CD4-positive, alpha-beta T cell (primary cell): ENCODE data around the gene UEVLD. TPM values are rescaled to one million over a fixed set of nuclear protein-coding genes. Genes with fewer than 3 reads are reported as not detected.

Source experiments
- ATAC-seq: fragments of 200-7000 bp; cut with Tn5 transposase; one replicate; pipeline ENCODE4 v1.10.0; 2022; ENCODE audit warnings: mild to moderate bottlenecking; ENCODE audit not compliant: poor library complexity
- CTCF ChIA-PET: fragments of 350-600 bp; sonication (Branson Sonifier 250); formaldehyde crosslinking; loops from one replicate; lab custom pipeline; 2021; ENCODE audit warnings: antibody characterized with exemption, inconsistent platforms; lab: Charles Lee
- POLR2A ChIA-PET: fragments of 350-600 bp; sonication (Branson Sonifier 250); formaldehyde crosslinking; loops from one replicate; lab custom pipeline; 2021; ENCODE audit warnings: antibody characterized with exemption, inconsistent platforms; lab: Charles Lee
- DNase-seq, 14 experiments: peaks; one replicate each; pipeline ENCODE4 v3.0.0-alpha.2; 2013 to 2020; ENCODE audit warnings: mixed read lengths in 2 of 14
- H3K27ac ChIP-seq, 2 donors: one replicate each; pipeline versions ENCODE4 v1.5.1 to v1.7.0; 2013; ENCODE audit warnings: low read length in 2 of 2, low read depth in 1 of 2, mild to moderate bottlenecking in 1 of 2
- H3K27me3 ChIP-seq, 2 experiments: 1 replicate in 1 of 2; 2 replicates in 1 of 2; pipeline versions ENCODE4 v1.6.1 to v1.7.0; 2013; ENCODE audit warnings: low read length in 2 of 2, control low read depth in 1 of 2, mild to moderate bottlenecking in 1 of 2, moderate library complexity in 1 of 2; ENCODE audit not compliant: insufficient read depth in 2 of 2, control insufficient read depth in 1 of 2
- H3K36me3 ChIP-seq: one replicate; pipeline ENCODE4 v1.6.1; 2013; ENCODE audit warnings: low read length, control low read depth; ENCODE audit not compliant: insufficient read depth
- H3K4me1 ChIP-seq: one replicate; pipeline ENCODE4 v1.6.1; 2013; ENCODE audit warnings: low read length, control low read depth; ENCODE audit not compliant: insufficient read depth
- H3K4me3 ChIP-seq: one replicate; pipeline ENCODE4 v1.5.1; 2013; ENCODE audit warnings: mild to moderate bottlenecking, low read length, moderate library complexity
- H3K9me3 ChIP-seq, 2 experiments: 1 replicate in 1 of 2; 2 replicates in 1 of 2; pipeline versions ENCODE4 v1.6.1 to v1.7.0; 2013; ENCODE audit warnings: low read length in 2 of 2, mild to moderate bottlenecking in 2 of 2, control low read depth in 1 of 2, moderate library complexity in 1 of 2; ENCODE audit not compliant: control insufficient read depth in 1 of 2, insufficient read depth in 1 of 2
- H3K27ac Mint-ChIP-seq: one replicate; pipeline ENCODE4 v1.8.0; 2020; ENCODE audit warnings: mixed read lengths
- H3K27me3 Mint-ChIP-seq: one replicate; pipeline ENCODE4 v1.8.0; 2021; ENCODE audit warnings: mixed read lengths
- H3K36me3 Mint-ChIP-seq: one replicate; pipeline ENCODE4 v1.8.0; 2021; ENCODE audit warnings: low read depth, mixed read lengths
- H3K4me1 Mint-ChIP-seq: one replicate; pipeline ENCODE4 v1.8.0; 2021; ENCODE audit warnings: low read depth, mixed read lengths
- H3K4me3 Mint-ChIP-seq: one replicate; pipeline ENCODE4 v1.8.0; 2020; ENCODE audit warnings: mild to moderate bottlenecking, mixed read lengths
- H3K9me3 Mint-ChIP-seq: one replicate; pipeline ENCODE4 v1.8.0; 2020; ENCODE audit warnings: mixed read lengths
- intact Hi-C, 2 experiments: fragments of 100-400 bp; cut with DNase I in 1 of 2; cut with micrococcal nuclease in 1 of 2; formaldehyde crosslinking; loops; one replicate each; pipeline versions ENCODE4 v1.15.1 to v1.9.0; 2023 to 2025; cut with DNase I, micrococcal nuclease
- total RNA-seq, 174 experiments: library from RNA in 2 of 174; stranded (reverse) in 2 of 174; gene quantifications; one replicate each; pipeline ENCODE4 v1.2.3 and lab custom pipeline; 2021 to 2026
- TF ChIP-seq, protein P1 (sequence below): fragments of 200-600 bp; IDR thresholded peaks from one replicate; pipeline ENCODE4 v1.8.0; 2022; ENCODE audit warnings: antibody characterized with exemption, mild to moderate bottlenecking

UEVLD gene
- total RNA-seq, 2 experiments from 2014 or later: 1.5 to 2.9 TPM

DNA sequence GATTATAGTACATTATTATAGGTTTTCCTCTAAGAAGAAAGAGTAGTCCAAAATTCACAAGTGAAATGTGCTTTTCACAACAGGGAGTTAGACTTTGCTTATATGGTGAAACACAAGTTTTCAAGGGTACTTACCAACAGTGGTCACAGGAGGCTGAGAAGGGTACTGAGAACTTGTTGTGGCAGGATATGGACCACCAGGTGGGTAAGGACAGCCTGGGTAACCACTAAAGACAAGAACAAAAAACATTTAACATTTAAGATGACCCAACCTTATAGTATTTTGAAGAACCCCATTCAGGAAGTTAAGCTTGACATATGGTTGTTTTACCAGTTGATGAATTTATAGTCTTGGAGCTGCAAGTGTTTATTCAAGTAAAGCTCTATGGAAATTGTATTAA lies 86.2 kb downstream of the UEVLD start:
- Histone ChIP-seq H3K4me3 (no peak overlapping the region), H3K27ac (no peak overlapping the region), H3K27me3 (no peaks in the 10 kb centered on the region), H3K36me3 (peaks cover 85% of the 10 kb centered on the region), H3K4me1 (no peaks in the 10 kb centered on the region), H3K9me3 (no peaks in the 10 kb centered on the region)
- H3K36me3 Mint-ChIP-seq: peaks cover 93% of the 10 kb centered on the region
- TF ChIP-seq, protein P1, sequence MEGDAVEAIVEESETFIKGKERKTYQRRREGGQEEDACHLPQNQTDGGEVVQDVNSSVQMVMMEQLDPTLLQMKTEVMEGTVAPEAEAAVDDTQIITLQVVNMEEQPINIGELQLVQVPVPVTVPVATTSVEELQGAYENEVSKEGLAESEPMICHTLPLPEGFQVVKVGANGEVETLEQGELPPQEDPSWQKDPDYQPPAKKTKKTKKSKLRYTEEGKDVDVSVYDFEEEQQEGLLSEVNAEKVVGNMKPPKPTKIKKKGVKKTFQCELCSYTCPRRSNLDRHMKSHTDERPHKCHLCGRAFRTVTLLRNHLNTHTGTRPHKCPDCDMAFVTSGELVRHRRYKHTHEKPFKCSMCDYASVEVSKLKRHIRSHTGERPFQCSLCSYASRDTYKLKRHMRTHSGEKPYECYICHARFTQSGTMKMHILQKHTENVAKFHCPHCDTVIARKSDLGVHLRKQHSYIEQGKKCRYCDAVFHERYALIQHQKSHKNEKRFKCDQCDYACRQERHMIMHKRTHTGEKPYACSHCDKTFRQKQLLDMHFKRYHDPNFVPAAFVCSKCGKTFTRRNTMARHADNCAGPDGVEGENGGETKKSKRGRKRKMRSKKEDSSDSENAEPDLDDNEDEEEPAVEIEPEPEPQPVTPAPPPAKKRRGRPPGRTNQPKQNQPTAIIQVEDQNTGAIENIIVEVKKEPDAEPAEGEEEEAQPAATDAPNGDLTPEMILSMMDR: no peak
- DNase-seq: no peak
- H3K9me3 Mint-ChIP-seq: no peaks in the 10 kb centered on the region
- intact Hi-C loops: no loop called here
- no peaks in the 10 kb centered on the region for H3K27me3 Mint-ChIP-seq
- H3K4me3 Mint-ChIP-seq: no peak overlapping the region
- no peak overlapping the region for H3K27ac Mint-ChIP-seq
- ChIA-PET POLR2A (no interaction called here), CTCF (no interaction called here)
- no peak for ATAC-seq
- H3K4me1 Mint-ChIP-seq: peaks cover 9% of the 10 kb centered on the region

GRCh38 chr11:18501629-18502028 lies 86.9 kb downstream of the UEVLD start:
- Mint-ChIP-seq H3K27ac (no peak overlapping the region), H3K9me3 (no peaks in the 10 kb centered on the region), H3K27me3 (no peaks in the 10 kb centered on the region), H3K36me3 (peaks cover 93% of the 10 kb centered on the region), H3K4me3 (no peak overlapping the region), H3K4me1 (peaks cover 9% of the 10 kb centered on the region)
- Histone ChIP-seq H3K4me1 (no peaks in the 10 kb centered on the region), H3K4me3 (no peak overlapping the region), H3K9me3 (no peaks in the 10 kb centered on the region), H3K36me3 (peaks cover 80% of the 10 kb centered on the region), H3K27ac (no peak overlapping the region), H3K27me3 (no peaks in the 10 kb centered on the region)
- intact Hi-C loops: no loop called here
- ATAC-seq (no peak), DNase-seq (no peak)
- ChIA-PET POLR2A (no interaction called here), CTCF (no interaction called here)
- TF ChIP-seq, protein P1: no peak

- no peaks in the 10 kb centered on the region for H3K9me3 Mint-ChIP-seq
- ChIA-PET CTCF (no interaction called here), POLR2A (no interaction called here)
- H3K9me3 ChIP-seq: no peaks in the 10 kb centered on the region
- no peak overlapping the region for H3K4me3 Mint-ChIP-seq
- peaks cover 89% of the 10 kb centered on the region for H3K36me3 Mint-ChIP-seq
- H3K27me3 ChIP-seq: no peaks in the 10 kb centered on the region
- peaks cover 64% of the 10 kb centered on the region for H3K36me3 ChIP-seq
- no peak for DNase-seq
- intact Hi-C loops: loop anchor here in 1 of 2 experiments (10.0 kb wide), 1 partner anchor 203 kb away; no protein-coding TSS in a partner anchor
- TF ChIP-seq, protein P1: no peak
- H3K27ac Mint-ChIP-seq: peak overlapping the region; percentile 1
- no peak overlapping the region for H3K27ac ChIP-seq
- ATAC-seq: no peak
- no peaks in the 10 kb centered on the region for H3K4me1 ChIP-seq
- H3K4me3 ChIP-seq: no peak overlapping the region
- H3K4me1 Mint-ChIP-seq: peaks cover 16% of the 10 kb centered on the region
- H3K27me3 Mint-ChIP-seq: no peaks in the 10 kb centered on the region
Measured at GRCh38 chr11:18498039-18498438, 90.5 kb downstream of the UEVLD start.
